ENCODE measurements around the gene IRF8.

Gene IRF8

DNA sequence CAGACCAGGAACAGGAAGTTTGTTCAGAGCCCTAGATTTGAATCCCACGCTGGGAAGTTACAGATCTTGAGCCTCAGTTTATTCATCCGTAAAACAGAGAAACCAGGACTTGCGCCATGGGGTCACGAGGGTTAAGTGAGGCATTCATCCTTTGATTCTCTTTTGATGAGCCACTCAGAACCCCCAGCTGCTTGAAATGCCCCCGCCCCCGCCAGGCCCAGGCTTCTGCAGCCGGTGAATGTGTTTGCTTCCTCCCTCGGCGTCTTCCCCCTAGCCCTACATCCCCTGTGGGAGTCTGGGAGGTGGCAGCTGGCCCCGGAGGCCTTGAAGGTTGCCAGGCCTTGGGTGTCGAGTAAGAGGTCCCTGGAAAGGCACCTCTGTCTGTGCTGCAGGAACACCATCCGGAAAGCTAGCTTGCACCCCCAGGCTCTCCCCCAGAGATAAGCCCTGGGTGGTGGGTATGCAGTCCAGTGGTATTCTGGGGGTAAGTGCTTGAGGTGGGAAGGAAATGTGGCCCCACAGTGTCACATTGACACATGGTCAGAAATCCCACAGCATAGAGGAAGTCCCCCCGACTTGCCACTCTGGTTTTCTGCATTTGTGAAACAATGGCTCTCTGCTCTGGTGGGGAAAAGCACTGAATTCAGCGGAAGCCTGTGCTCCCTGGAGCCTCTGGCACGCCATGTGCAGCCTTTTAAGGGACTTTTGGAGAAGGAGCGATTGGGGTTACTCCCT, 14.9 kb downstream of the IRF8 start:
- DNase-seq, result no peak

DNA sequence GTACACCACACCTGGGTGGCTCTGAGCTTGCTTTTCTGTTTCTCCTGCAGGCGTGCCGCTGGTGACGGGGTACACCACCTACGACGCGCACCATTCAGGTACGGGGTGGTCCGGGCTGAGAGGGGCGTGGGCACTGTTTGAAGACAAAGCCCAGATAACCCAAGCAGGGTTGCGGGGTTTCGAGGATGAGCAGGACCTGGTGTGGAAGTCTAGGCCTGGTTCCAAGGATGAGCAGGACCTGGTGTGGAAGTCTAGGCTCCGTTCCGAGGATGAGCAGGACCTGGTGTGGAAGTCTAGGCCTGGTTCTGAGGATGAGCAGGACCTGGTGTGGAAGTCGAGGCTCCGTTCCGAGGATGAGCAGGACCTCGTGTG, 15.4 kb downstream of the IRF8 start:
- DNase-seq, result no peak

DNA sequence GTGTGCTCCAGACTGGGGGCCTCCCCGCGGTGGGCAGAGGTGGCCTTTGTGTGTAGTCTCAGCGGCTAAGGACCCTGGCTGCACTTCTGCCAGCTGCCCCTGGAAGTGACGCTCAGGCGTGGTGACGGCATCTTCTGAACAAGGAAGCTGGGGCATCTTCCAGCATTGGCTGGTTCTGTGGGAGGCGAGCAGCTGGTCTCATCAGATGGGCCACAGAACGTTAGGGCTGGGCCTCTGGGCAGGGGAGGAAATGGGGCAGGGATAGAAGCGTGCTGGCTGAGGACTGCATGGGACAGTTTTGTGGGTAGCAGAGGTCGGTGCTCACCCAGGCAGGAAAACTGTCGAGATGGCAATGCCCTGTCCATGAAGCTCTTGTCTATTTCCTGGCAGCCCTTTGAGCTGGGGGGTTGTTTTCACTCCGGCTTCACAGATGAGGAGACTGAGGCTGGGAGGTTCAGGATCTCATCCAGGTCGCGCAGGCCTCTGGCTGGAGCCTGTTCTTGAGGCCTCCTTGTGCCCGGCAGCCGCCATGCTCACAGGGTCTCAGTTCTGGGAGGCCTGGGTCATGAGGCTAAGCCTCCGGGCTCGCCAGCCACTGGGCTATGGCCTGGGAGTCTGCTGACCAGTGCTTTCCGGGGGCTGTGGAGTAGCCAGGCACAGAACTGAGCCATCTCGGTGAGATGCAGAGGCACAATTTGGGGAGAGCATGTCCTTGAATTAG, 16.3 kb downstream of the IRF8 start:
- no peak for DNase-seq

DNA sequence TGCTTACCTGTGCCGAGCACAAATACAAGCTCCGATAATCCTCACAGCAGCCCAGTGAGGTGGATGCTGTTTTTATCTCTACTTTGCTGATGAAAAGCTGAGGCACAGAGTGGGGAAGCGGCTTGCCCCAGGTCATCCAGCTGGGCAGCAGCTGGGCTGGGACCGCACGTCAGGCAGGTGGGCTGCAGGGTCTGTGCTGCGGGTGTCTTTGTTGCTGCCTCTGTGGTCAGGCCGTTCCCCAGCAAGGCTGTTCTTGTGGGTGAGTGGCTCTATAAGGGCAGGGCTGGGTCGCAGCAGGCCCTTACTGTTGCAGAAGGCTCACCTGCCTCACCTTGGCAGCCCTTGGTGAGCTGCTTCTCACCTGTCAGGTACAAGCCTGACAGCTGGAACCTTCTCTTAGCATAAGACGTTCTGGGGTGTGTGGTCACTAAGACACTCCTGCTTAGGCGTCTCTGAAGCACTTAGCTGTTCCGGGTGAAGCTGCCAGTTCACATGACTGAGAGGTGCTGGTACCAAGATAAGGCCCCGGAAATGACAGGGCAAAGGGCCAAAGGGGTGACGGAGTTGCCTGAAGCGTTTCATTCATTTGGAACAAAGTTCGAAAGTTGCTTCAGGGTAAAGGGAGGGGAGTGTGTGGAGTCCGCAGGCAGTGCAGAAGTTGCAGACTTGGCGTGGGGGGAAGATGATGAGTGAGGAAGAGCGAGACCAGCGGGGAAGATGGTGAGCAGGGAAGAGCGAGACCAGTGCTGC, 17.4 kb downstream of the IRF8 start:
- DNase-seq, result no peak

DNA sequence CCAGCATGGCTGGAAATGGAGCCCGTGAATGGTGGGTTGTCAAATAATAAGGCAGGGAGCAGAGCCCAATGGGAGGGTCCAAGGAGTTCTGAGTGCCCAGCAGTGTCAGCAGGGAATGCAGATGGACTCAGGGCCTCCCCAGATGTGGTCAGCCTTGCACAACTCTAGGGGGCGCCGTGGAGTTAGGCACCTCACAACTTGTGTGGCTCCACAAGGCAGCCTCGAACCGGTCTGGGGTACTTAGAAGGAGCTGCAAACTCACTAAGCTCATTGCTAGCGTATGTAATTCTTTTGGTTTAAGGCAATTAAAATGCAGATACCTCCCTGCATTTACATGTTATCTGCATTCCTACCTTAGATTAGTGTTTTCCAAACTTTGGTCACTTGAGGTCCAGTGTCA, 18.1 kb downstream of the IRF8 start:
- no peak for DNase-seq

DNA sequence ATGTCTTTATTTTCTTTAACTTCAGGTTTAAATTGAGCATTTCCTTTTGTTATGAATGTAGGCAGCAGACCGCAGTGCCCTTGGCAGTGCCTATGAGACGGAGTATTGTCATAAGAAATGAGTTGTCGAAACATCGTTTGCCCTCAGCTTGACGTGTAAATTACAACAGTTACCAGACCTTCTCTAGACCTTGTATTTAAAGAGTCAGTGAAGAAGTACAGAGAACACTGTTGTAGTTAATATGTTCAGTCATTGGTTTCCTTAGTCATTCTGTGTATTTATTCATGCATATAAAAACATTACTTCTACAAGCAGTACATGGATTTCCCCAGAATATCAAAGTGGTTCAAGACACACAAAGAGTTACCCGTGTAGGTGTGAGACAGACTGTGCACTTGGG, 19.0 kb downstream of the IRF8 start:
- no peak for DNase-seq

DNA sequence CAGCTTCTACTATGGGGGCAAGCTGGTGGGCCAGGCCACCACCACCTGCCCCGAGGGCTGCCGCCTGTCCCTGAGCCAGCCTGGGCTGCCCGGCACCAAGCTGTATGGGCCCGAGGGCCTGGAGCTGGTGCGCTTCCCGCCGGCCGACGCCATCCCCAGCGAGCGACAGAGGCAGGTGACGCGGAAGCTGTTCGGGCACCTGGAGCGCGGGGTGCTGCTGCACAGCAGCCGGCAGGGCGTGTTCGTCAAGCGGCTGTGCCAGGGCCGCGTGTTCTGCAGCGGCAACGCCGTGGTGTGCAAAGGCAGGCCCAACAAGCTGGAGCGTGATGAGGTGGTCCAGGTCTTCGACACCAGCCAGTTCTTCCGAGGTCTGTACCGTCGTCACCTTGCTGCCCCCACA, 19.5 kb downstream of the IRF8 start:
- no peak for DNase-seq

DNA sequence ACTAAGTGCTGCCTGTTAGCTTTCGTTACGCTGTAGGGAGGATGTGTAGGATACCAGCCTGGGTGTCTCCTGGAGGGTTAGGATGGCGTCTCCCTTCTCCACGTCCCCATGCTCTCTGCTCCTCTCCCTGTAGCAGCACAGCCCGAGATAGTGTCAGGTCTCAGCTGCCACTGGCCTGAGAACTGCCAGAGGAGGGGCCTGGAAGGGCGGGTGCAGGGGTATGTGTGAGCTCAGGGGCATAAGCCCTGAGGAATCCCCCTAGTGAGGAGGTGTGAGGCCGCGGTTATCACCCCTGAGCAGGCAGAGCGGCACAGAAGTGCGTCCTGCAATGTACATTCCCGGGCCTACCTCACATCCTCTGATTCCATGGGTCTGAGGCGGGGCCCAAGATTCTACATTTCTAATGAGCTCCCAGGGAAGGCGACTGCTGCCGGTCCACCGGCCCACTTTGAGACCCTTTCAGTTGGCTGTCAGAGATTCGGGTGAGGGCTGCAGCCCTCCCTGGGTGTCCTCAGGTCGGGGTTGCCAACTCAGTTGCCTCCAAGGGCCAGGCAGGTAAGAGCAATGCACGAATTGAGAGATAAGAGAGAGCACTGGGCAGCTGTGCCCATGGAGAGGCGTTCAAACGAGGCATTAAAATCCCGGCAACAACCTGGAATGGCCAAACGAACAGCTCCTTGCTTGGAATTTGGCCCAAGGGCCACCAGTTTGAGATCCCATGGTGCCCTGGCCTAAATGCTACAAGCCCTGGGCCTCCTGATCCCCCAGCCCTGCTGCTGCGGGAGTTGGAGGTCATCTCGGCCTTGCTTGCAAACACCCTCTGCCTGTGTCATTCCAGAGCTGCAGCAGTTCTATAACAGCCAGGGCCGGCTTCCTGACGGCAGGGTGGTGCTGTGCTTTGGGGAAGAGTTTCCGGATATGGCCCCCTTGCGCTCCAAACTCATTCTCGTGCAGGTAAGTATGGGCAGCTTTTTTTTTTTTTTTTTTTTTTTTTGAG, 20.6 kb downstream of the IRF8 start:
- DNase-seq, result no peak

DNA sequence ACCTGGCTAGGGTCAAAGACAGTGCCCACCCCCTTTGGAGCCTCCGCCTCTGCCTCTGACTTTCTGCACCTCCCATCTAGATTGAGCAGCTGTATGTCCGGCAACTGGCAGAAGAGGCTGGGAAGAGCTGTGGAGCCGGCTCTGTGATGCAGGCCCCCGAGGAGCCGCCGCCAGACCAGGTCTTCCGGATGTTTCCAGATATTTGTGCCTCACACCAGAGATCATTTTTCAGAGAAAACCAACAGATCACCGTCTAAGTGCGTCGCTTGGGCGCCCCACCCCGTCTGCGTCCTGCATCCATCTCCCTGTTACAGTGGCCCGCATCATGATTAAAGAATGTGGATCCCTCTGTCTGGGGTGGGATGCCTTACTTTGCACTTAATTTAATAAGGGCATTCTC, 22.1 kb downstream of the IRF8 start:
- DNase-seq, result no peak

DNA sequence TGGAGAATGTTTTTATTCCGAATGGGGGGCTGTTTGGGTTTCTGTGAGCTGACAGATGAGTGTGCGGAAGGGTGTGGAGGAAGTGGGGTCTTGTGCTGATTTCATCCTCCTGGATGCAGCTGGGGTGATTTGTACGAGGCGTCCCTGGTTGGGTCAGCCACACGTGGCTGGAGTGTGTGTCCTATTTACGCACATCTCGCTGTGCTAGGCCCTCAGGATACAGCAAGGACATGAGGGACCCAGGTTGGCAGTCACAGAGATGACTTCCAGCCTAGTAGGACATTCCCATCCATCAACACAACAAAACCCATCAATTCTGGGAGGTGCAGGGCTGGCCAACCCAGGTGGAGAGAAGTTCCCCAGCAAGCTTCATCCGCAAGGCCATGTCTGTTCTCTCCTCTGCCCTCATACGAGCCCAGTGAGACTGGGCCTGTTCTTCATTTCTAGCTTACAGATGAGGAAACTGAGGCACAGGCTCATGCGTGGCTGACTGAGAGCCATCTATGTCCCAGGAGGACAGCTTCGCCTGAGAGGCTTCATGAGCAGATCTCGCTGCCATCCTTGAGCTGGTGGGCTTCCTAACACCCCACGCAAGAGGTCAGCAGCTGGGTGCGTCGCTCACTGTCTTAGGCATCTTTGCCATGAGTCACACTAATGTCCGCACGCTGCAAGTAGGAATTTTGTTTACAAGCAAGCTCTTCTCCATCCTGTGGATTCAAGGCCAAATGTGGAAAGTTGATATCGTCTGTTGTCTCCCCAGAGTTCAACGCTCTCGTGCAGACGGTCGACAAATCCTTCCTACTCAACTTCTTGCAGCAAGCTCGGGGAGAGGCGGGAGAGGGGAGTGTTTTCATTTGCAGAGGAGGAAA, 24.4 kb downstream of the IRF8 start:
- peak; percentile 66 for DNase-seq

DNA sequence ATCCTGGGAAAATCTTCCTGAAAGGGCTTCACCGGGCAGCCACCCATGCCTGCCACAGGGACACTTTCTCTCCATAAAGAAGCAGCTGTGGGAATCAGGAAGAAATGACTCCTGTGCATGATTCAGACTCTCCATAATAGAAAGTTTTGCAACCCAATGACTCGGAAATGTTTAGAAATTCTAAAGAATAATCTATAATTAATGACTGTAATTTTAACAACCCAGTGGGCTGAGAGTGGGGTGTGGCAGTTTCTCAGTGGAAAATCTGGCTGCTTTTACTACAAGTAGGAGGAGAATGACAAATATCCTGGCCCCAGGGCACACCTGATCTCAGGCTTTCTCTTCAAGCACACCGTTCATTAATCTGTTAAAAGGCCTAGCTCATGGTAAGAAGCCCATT, 25.7 kb downstream of the IRF8 start:
- no peak for DNase-seq

DNA sequence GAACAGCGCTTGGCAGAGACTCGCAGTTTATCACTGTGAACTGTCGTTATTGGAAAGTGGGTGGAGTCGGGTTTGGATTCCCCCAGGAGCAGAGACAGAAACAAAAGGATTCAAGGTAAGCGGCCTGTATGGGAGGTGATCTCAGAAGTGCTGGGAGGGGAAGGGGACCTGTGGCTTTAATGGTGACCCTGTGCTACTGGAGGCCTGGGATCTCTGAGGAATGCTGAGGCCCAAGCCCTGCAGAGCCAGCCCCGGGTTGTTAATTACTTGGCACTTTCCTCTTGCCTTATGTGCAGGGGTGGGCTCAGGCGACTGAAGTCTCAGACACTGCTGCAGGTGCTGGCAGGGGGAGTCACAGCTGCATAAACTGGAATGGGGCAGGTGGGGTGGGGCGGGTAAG, 27.4 kb downstream of the IRF8 start:
- no peak for DNase-seq

DNA sequence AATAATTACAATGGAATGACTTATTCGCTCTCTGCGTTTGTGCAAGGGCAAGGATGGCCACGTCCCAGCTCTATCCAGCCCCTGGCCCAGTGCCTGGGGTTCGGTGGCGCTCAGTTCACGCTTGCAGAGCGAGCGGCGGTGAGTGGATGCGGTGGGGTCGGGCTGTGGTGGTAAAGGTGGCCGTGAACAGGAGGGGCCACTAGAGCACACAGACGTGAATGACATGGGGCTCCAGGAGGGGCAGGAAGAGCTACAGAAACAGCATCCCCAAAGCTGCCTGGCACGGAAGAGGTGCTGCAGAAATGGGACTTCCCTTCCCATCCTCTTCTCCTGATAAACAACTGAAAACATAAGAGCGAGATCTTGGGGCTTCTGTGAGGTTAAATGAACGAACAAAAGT, 28.4 kb downstream of the IRF8 start:
- no peak for DNase-seq

DNA sequence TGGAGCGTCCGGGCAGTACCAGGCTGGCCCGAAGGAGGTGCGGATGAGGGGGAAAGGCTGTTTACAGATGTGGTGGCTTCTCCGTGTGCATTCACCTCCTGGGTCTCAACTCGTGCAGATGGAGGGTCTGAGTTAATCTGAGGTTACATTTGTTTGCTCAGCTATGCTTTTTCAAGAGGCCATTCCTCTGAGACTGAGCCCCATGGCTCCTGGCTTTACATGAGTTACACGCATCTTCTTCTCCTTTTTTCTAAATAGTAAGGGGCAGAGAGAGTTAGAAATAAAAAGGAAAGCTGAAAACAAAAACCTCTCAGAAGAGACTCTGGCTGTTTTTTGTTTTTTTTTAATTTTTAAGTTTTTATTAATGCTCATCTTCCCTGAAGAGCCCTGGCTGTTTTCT, 29.0 kb downstream of the IRF8 start:
- DNase-seq, result no peak

DNA sequence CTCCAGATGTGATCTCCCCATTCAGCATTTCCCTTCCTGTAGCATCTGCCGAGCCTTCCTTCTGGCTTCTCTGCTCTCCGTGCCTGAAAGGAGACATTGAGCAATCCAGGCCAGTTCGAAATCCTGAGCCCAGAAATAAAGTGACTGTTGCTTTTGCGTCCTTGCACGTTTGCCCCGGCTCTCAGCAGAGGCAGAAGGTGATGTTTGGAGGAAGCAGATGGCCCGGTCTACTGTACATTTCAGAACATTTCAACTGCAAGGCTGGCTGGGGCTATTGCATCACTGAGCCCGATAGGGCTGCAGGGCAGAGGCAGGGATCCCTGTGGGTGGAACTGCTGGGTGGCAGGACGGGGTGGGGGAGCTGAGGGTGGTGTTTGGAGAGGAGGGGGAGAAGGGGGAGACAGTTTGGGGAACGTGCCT, 29.4 kb downstream of the IRF8 start:
- DNase-seq, result peak; percentile 80

DNA sequence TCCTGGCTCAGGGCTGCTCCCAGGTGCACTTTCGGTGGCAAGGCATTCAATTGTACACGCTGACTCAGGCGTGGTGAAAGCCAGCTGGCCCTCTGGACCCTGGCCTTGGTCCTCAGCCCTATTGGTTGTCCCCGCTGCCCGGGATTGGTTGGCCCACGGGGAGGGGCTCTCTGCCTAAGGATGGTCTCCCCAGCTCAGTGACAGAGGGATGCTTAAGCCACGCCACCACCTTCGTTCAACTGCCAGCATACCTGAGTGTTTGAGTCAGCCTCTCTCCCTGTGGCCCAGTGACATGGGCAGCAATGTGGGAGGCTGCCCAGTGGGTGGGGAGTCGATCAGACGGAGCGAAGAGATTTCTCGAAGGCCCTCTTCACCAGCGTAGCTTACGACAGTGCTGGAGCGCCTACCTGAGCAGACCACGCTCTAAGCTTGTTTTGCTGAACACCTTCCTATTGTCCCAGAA, 30.3 kb downstream of the IRF8 start:
- DNase-seq, result no peak

DNA sequence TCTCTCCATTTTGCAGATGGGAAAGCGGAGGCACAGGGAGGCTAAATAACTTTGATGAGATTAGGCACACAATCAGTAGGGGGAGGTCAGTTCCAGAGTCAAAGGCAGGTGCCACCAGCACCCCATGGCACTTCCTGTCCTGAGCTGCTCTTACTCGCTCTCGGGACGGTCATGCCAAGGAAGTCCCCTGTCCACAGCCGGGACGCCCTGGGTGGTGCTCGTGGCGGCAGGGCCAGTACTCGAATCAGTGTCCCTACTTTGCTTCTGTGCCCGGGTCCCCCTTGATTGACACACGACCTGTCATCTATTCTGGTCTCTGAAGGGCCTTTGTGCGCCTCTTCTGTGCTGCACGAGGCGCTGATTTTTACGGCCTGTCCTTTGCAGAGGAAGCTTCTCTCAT, 31.3 kb downstream of the IRF8 start:
- DNase-seq, result no peak

DNA sequence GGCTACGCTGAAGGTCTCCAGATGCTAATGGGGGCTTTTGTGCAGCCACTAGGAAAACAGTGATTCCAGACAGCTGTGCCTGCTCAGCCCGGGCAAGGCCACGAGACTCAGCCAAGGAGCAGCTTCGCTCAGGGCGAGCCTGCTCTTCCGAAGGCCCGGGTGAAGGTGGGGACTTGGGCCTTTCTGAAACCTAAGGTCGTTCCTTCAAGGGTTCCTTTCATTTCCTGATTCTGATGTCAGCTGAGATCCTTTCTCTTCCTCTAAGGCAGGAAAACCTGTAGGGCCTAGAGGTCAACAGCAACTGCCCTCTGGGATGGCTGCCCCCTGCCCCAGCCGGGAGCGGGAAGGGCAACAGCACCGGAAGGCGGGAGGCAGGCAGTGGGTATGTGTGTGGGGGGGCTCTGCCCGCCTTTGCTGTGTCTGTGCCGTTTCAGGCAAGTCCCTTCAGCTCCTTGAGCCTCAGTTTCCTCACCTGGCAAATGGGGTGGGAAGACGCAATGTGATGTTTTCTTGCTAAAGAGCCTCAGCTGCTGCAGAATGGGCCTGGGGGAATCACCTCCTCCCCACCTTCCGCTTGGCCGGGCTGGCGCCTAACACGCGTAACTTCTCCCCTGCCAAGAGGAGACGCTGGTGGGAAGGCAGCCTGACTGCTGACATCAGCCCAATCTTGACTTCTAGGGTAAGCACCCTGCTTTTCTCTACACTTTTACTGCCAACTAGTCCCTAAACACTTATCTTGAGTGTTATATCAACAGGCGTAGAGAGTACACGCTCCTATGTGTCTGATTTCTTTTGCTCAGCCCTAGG, 32.8 kb downstream of the IRF8 start:
- DNase-seq, result no peak

DNA sequence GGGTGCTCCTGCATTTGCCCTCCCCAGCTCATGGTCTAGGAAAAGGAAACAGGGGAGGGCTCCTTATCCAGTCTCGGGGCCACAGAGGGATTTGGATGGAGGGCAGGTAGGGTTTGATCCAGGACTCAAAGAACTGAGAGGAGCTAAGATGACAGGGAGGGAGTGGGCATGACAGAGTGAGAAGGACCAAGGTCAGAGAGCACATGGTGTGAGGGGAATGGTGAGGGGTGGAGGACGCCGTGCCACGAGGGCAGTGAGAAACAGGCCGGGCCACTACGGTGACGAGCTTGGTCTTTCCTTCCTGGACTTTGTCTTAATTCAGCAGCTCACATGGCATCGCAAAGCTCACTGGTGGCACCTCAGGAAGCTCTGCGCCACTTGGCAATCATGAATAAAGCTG, 35.2 kb downstream of the IRF8 start:
- no peak for DNase-seq

DNA sequence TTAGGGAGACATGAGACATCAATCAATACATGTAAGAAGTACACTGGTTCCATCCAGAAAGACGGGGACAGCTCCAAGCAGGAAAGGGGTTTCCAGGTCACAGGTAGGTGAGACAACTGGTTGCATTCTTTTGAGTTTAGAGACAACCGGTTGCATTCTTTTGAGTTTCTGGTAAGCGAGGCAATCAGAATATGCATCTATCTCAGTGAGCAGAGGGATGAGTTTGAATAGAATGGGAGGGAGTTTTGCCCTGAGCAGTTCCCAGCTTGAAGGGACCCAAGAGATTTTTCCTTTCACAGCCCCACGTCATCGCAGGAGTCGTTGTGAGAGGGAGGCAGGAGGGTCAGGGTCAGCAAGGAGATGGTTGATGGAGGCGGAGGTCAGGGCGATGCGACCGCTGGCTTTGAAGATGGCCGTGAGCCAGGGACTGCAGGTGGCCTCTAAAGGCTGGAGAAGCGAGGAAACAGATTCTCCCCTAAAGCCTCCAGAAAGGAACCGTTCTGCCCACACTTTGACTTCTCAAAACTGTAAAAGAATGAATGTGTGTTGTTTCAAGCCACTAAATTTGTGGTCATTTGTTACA, 36.5 kb downstream of the IRF8 start:
- DNase-seq, result no peak

Data from femur (tissue), 1 donor.